Measurements from ENCODE around the gene KCTD4.
"Not testable (repeated sequence)": the region's sequence is repeated elsewhere in the genome, so short reads cannot be mapped to it uniquely, and the experiment has no call there.

KCTD4 gene

GRCh38 chr13:45215392-45216077 is 14.7 kb upstream of the KCTD4 start:
- no peak for DNase-seq (ENCODE audit: low read depth in 2 of 2)

- no peak for DNase-seq (ENCODE audit: low read depth in 2 of 2)
Observed at GRCh38 chr13:45209229-45209628, 8.4 kb upstream of the KCTD4 start.

GRCh38 chr13:45208132-45208531 is 7.3 kb upstream of the KCTD4 start:
- DNase-seq (ENCODE audit: low read depth in 2 of 2), result no peak

- no peak for DNase-seq (ENCODE audit: low read depth in 2 of 2)
Observed at GRCh38 chr13:45207319-45207718, 6.5 kb upstream of the KCTD4 start.

GRCh38 chr13:45206340-45206739 is 5.5 kb upstream of the KCTD4 start:
- peak; percentile 82 to 84 for DNase-seq (ENCODE audit: low read depth in 2 of 2)

GRCh38 chr13:45205124-45205523 is 4.3 kb upstream of the KCTD4 start:
- DNase-seq (ENCODE audit: low read depth in 2 of 2), result no peak

- no peak for DNase-seq (ENCODE audit: low read depth in 2 of 2)
Observed at GRCh38 chr13:45199711-45200110, 1.1 kb downstream of the KCTD4 start.

GRCh38 chr13:45198924-45199323 is 1.9 kb downstream of the KCTD4 start:
- no peak for DNase-seq (ENCODE audit: low read depth in 2 of 2)

- DNase-seq (ENCODE audit: low read depth in 2 of 2), result no peak
Observed at GRCh38 chr13:45198041-45198440, 2.8 kb downstream of the KCTD4 start.

GRCh38 chr13:45196622-45197021 is 4.2 kb downstream of the KCTD4 start:
- DNase-seq (ENCODE audit: low read depth in 2 of 2), result no peak

- no peak for DNase-seq (ENCODE audit: low read depth in 2 of 2)
Observed at GRCh38 chr13:45196096-45196495, 4.7 kb downstream of the KCTD4 start.

GRCh38 chr13:45195421-45195820 is 5.4 kb downstream of the KCTD4 start:
- DNase-seq (ENCODE audit: low read depth in 2 of 2), result no peak

GRCh38 chr13:45194081-45194939 is 6.5 kb downstream of the KCTD4 start:
- DNase-seq (ENCODE audit: low read depth in 2 of 2), result peak in 1 of 2 experiments; percentile 25

- no peak for DNase-seq (ENCODE audit: low read depth in 2 of 2)
Observed at GRCh38 chr13:45191874-45192273, 9.0 kb downstream of the KCTD4 start.

- DNase-seq (ENCODE audit: low read depth in 2 of 2), result not testable (repeated sequence)
Observed at GRCh38 chr13:45189511-45189910, 11.3 kb downstream of the KCTD4 start.

- not testable (repeated sequence) for DNase-seq (ENCODE audit: low read depth in 2 of 2)
Observed at GRCh38 chr13:45189077-45189476, 11.8 kb downstream of the KCTD4 start.

GRCh38 chr13:45185286-45185685 is 15.6 kb downstream of the KCTD4 start:
- DNase-seq (ENCODE audit: low read depth in 2 of 2), result no peak

- DNase-seq (ENCODE audit: low read depth in 2 of 2), result no peak
Observed at GRCh38 chr13:45184693-45185092, 16.2 kb downstream of the KCTD4 start.

GRCh38 chr13:45180713-45181601 is 19.9 kb downstream of the KCTD4 start:
- no peak for DNase-seq (ENCODE audit: low read depth in 2 of 2)

- no peak for DNase-seq (ENCODE audit: low read depth in 2 of 2)
Observed at GRCh38 chr13:45180303-45180702, 20.5 kb downstream of the KCTD4 start.

- no peak for DNase-seq (ENCODE audit: low read depth in 2 of 2)
Observed at GRCh38 chr13:45179428-45179827, 21.4 kb downstream of the KCTD4 start.
